Body of pancreas (tissue), 4 donors: ENCODE results near the gene GRIK4. TPM values are rescaled to one million over a fixed set of nuclear protein-coding genes. Genes with fewer than 3 reads are reported as not detected.

Experiments used
- ATAC-seq: fragments of 150-250 bp; one replicate; pipeline ENCODE4 v1.9.1; 2016
- DNase-seq, 4 donors: peaks; one replicate each; pipeline ENCODE4 v3.0.0-alpha.2; 2019
- H3K27ac ChIP-seq, 4 donors: fragments of 200-600 bp; sonication (generic); 1 replicate in 3 of 4; 2 replicates in 1 of 4; pipeline versions ENCODE4 v1.5.1 to v1.6.1; 2016 to 2019; ENCODE audit warnings: mild to moderate bottlenecking in 1 of 4, mixed read lengths in 1 of 4, moderate library complexity in 1 of 4
- H3K27me3 ChIP-seq, 2 donors: fragments of 200-600 bp; sonication (generic); one replicate each; pipeline ENCODE4 v1.6.0; 2016; ENCODE audit warnings: mild to moderate bottlenecking in 1 of 2
- H3K36me3 ChIP-seq, 2 donors: fragments of 200-600 bp; sonication (generic); replicated peaks in 1 of 2; 2 replicates each; pipeline ENCODE4 v1.5.1; 2016; ENCODE audit warnings: low read depth in 2 of 2; ENCODE audit not compliant: insufficient read depth in 1 of 2
- H3K4me1 ChIP-seq: fragments of 200-600 bp; sonication (generic); one replicate; pipeline ENCODE4 v1.6.0; 2016
- H3K4me3 ChIP-seq, 2 donors: fragments of 200-600 bp; sonication (generic); 1 replicate in 1 of 2; 2 replicates in 1 of 2; pipeline ENCODE4 v1.5.1; 2016 to 2019
- H3K9me3 ChIP-seq, 3 donors: fragments of 200-600 bp; sonication (generic); 1 replicate in 2 of 3; 2 replicates in 1 of 3; pipeline ENCODE4 v1.5.1; 2016
- CTCF ChIP-seq, 7 experiments: fragments of 450-650 bp in 4 of 7; fragments of 200-600 bp in 3 of 7; sonication (generic) in 3 of 7; IDR thresholded peaks; one replicate each; pipeline ENCODE4 v1.5.1; 2016 to 2019; ENCODE audit warnings: antibody characterized with exemption in 7 of 7
- POLR2A ChIP-seq, 3 donors: fragments of 450-650 bp; IDR thresholded peaks; one replicate each; pipeline ENCODE4 v1.6.1; 2016; ENCODE audit warnings: antibody characterized with exemption in 3 of 3, mild to moderate bottlenecking in 2 of 3
- WGBS, 2 donors: methylation state at CpG; one replicate each; pipeline ENCODE4 v1.1.5; 2017; 5-methylcytosine and 5-hydroxymethylcytosine counted together
- intact Hi-C: fragments of 100-400 bp; cut with DNase I; formaldehyde crosslinking; loops from one replicate; pipeline ENCODE4 v1.15.1; 2023
- total RNA-seq, 2 donors: library from RNA; depleted of rRNA; stranded (reverse); fragments of >200 nt; gene quantifications; one replicate each; pipeline ENCODE4 v1.1.0, GENCODE V29; 2016

The GRIK4 gene
- total RNA-seq, 2 donors from 2014 or later, result not detected

GRCh38 chr11:120894202-120894985, 382.8 kb downstream of the GRIK4 start:
- ATAC-seq (no peak), DNase-seq (no peak)
- no peaks in the 10 kb centered on the region for H3K36me3 ChIP-seq
- no peak overlapping the region for H3K4me3 ChIP-seq
- 68% methylated on average over 11 to 12 of the region's 12 CpGs for WGBS, 2 donors
- H3K27ac ChIP-seq, result no peak overlapping the region
- intact Hi-C loops, result no loop called here
- no peaks in the 10 kb centered on the region for H3K4me1 ChIP-seq
- H3K9me3 ChIP-seq, result no peaks in the 10 kb centered on the region
- peaks cover 0 to 3% of the 10 kb centered on the region in 2 donors for H3K27me3 ChIP-seq
- no peak for TF ChIP-seq CTCF (IDR thresholded peaks at IDR 0.05)
- TF ChIP-seq POLR2A (IDR thresholded peaks at IDR 0.05), result no peak

- no peak overlapping the region for H3K27ac ChIP-seq
- no peaks in the 10 kb centered on the region for H3K9me3 ChIP-seq
- no peak overlapping the region for H3K4me3 ChIP-seq
- DNase-seq (no peak), ATAC-seq (no peak)
- intact Hi-C loops, result no loop called here
- no peak for TF ChIP-seq CTCF (IDR thresholded peaks at IDR 0.05)
- TF ChIP-seq POLR2A (IDR thresholded peaks at IDR 0.05), result no peak
- no peaks in the 10 kb centered on the region for H3K4me1 ChIP-seq
- no peaks in the 10 kb centered on the region for H3K36me3 ChIP-seq
- peaks cover 0 to 3% of the 10 kb centered on the region in 2 donors for H3K27me3 ChIP-seq
- 86 to 91% methylated on average over 4 to 7 of the region's 7 CpGs for WGBS, 2 donors
These were observed 385.1 kb downstream of the GRIK4 start for GRCh38 chr11:120896687-120897086.

- peaks cover 0 to 3% of the 10 kb centered on the region in 2 donors for H3K27me3 ChIP-seq
- no peaks in the 10 kb centered on the region for H3K36me3 ChIP-seq
- ATAC-seq (no peak), DNase-seq (no peak)
- intact Hi-C loops, result no loop called here
- no peaks in the 10 kb centered on the region for H3K9me3 ChIP-seq
- no peak overlapping the region for H3K4me3 ChIP-seq
- no peak overlapping the region for H3K27ac ChIP-seq
- TF ChIP-seq CTCF (IDR thresholded peaks at IDR 0.05) (no peak), POLR2A (IDR thresholded peaks at IDR 0.05) (no peak)
- 65 to 70% methylated on average over 6 of the region's 6 CpGs for WGBS, 2 donors
- no peaks in the 10 kb centered on the region for H3K4me1 ChIP-seq
These were observed 387.0 kb downstream of the GRIK4 start for GRCh38 chr11:120898568-120898967.

- no peak overlapping the region for H3K4me3 ChIP-seq
- 56 to 63% methylated on average over 3 of the region's 3 CpGs for WGBS, 2 donors
- ATAC-seq, result no peak
These were observed 388.2 kb downstream of the GRIK4 start for GRCh38 chr11:120899720-120900119.

More at GRCh38 chr11:120899720-120900119, 388.2 kb downstream of the GRIK4 start:
- H3K27me3 ChIP-seq, result no peaks in the 10 kb centered on the region
- no peak for TF ChIP-seq CTCF (IDR thresholded peaks at IDR 0.05)
- no peak for TF ChIP-seq POLR2A (IDR thresholded peaks at IDR 0.05)
- H3K27ac ChIP-seq, result no peak overlapping the region
- H3K36me3 ChIP-seq, result no peaks in the 10 kb centered on the region
- no peaks in the 10 kb centered on the region for H3K9me3 ChIP-seq
- H3K4me1 ChIP-seq, result no peaks in the 10 kb centered on the region
- intact Hi-C loops, result no loop called here
- no peak for DNase-seq
